Measurements from ENCODE around the gene SLC12A3. TPM values are rescaled to one million over a fixed set of nuclear protein-coding genes. Genes with fewer than 3 reads are reported as not detected.

SLC12A3 gene
- not detected for total RNA-seq
- 0.65 TPM for total RNA-seq (2013)

DNA sequence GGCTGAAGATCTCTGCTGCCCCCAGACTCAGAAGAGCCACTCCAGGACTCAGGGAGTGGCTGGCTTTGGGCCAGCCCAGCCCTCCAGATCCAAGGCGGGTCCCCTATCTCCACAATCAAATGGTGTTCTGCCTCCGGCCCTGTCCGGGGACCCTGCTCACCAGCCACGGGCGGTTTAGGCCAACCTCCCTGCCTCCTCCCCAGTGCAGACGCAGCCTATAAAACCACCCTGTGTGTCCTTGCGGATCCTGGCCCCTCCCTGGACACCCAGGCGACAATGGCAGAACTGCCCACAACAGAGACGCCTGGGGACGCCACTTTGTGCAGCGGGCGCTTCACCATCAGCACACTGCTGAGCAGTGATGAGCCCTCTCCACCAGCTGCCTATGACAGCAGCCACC lies at the start of gene SLC12A3:
TSS of gene SLC12A3 (plus strand) at position 248 of the 400 bp plus-strand sequence. CDS start at position 277, 29 bp downstream.
- Mint-ChIP-seq H3K4me1 (peaks cover 48 to 51% of the 10 kb centered on the region in 2 donors), H3K4me3 (no peak within 1 kb of the TSS), H3K36me3 (no peaks in the 10 kb centered on the region), H3K27me3 (ENCODE audit: low read depth in 2 of 2) (peaks cover 0 to 7% of the 10 kb centered on the region in 2 donors), H3K27ac (no peak within 1 kb of the TSS), H3K9me3 (no peaks in the 10 kb centered on the region)
- H3K4me1 ChIP-seq (ENCODE audit: control insufficient read depth, insufficient read depth, low read length): peaks cover 55% of the 10 kb centered on the region
- intact Hi-C loops (cut with micrococcal nuclease): loop anchor here (5.0 kb wide), 2 partner anchors 177 to 302 kb away; no protein-coding TSS in a partner anchor
- WGBS (ENCODE audit: insufficient coverage): 89% methylated on average over 12 of the region's 12 CpGs
- H3K27me3 ChIP-seq (ENCODE audit: control insufficient read depth, insufficient read depth, low read length): no peaks in the 10 kb centered on the region
- no peak for DNase-seq
- H3K9me3 ChIP-seq (ENCODE audit: control insufficient read depth, insufficient read depth, low read length): no peaks in the 10 kb centered on the region
- TF ChIP-seq, protein P1, sequence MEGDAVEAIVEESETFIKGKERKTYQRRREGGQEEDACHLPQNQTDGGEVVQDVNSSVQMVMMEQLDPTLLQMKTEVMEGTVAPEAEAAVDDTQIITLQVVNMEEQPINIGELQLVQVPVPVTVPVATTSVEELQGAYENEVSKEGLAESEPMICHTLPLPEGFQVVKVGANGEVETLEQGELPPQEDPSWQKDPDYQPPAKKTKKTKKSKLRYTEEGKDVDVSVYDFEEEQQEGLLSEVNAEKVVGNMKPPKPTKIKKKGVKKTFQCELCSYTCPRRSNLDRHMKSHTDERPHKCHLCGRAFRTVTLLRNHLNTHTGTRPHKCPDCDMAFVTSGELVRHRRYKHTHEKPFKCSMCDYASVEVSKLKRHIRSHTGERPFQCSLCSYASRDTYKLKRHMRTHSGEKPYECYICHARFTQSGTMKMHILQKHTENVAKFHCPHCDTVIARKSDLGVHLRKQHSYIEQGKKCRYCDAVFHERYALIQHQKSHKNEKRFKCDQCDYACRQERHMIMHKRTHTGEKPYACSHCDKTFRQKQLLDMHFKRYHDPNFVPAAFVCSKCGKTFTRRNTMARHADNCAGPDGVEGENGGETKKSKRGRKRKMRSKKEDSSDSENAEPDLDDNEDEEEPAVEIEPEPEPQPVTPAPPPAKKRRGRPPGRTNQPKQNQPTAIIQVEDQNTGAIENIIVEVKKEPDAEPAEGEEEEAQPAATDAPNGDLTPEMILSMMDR (IDR thresholded peaks at IDR 0.05): no peak
- H3K36me3 ChIP-seq (ENCODE audit: control insufficient read depth, insufficient read depth, low read length): no peaks in the 10 kb centered on the region
- H3K4me3 ChIP-seq (ENCODE audit: low read length): no peak within 1 kb of the TSS
- no peak for ATAC-seq
- no peak within 1 kb of the TSS for H3K27ac ChIP-seq (ENCODE audit: low read length)

DNA sequence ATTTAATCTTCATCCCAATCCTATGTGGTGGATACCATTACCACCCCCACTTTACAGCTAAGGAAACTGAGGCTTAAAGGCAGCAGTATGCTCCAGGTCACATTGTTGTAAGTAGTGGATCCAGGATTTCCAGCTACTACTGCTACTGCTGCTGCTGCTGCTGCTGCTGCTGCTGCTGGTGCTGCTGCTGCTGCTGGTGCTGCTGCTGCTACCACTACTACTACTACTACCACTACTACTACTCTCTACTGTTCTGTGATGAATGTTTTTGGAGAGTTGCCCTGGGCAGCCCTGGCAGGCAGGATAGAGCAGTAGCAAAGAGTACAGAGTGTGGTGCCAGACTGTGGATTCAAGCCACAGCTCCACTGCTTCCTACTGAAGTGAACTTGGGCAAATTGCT lies 49.3 kb upstream of the SLC12A3 start:
- Mint-ChIP-seq H3K4me1 (peaks cover 0 to 3% of the 10 kb centered on the region in 2 donors), H3K27ac (no peak overlapping the region), H3K4me3 (no peak overlapping the region), H3K27me3 (ENCODE audit: low read depth in 2 of 2) (no peaks in the 10 kb centered on the region), H3K9me3 (no peaks in the 10 kb centered on the region), H3K36me3 (no peaks in the 10 kb centered on the region)
- no peak for ATAC-seq
- Histone ChIP-seq H3K4me3 (ENCODE audit: low read length) (no peak overlapping the region), H3K27ac (ENCODE audit: low read length) (no peak overlapping the region), H3K4me1 (ENCODE audit: control insufficient read depth, insufficient read depth, low read length) (no peaks in the 10 kb centered on the region), H3K36me3 (ENCODE audit: control insufficient read depth, insufficient read depth, low read length) (peaks cover 17% of the 10 kb centered on the region), H3K9me3 (ENCODE audit: control insufficient read depth, insufficient read depth, low read length) (no peaks in the 10 kb centered on the region), H3K27me3 (ENCODE audit: control insufficient read depth, insufficient read depth, low read length) (no peaks in the 10 kb centered on the region)
- DNase-seq: no peak
- TF ChIP-seq, protein P1 (IDR thresholded peaks at IDR 0.05): no peak
- intact Hi-C loops (cut with micrococcal nuclease): no loop called here

GRCh38 chr16:56817056-56817455 lies 48.0 kb upstream of the SLC12A3 start:
- intact Hi-C loops (cut with micrococcal nuclease): no loop called here
- H3K9me3 Mint-ChIP-seq: no peaks in the 10 kb centered on the region
- H3K27ac ChIP-seq (ENCODE audit: low read length): no peak overlapping the region
- no peaks in the 10 kb centered on the region for H3K9me3 ChIP-seq (ENCODE audit: control insufficient read depth, insufficient read depth, low read length)
- no peaks in the 10 kb centered on the region for H3K4me1 ChIP-seq (ENCODE audit: control insufficient read depth, insufficient read depth, low read length)
- H3K27ac Mint-ChIP-seq: no peak overlapping the region
- TF ChIP-seq, protein P1 (IDR thresholded peaks at IDR 0.05): no peak
- H3K4me3 Mint-ChIP-seq: no peak overlapping the region
- no peaks in the 10 kb centered on the region for H3K36me3 Mint-ChIP-seq
- no peaks in the 10 kb centered on the region for H3K27me3 ChIP-seq (ENCODE audit: control insufficient read depth, insufficient read depth, low read length)
- peaks cover 29% of the 10 kb centered on the region for H3K36me3 ChIP-seq (ENCODE audit: control insufficient read depth, insufficient read depth, low read length)
- ATAC-seq (no peak), DNase-seq (no peak)
- no peaks in the 10 kb centered on the region for H3K27me3 Mint-ChIP-seq (ENCODE audit: low read depth in 2 of 2)
- no peak overlapping the region for H3K4me3 ChIP-seq (ENCODE audit: low read length)
- H3K4me1 Mint-ChIP-seq: no peaks in the 10 kb centered on the region

GRCh38 chr16:56817938-56818337 lies 47.1 kb upstream of the SLC12A3 start:
- no peaks in the 10 kb centered on the region for H3K27me3 ChIP-seq (ENCODE audit: control insufficient read depth, insufficient read depth, low read length)
- no CpG with 5 or more reads among the region's 1 CpG for WGBS (ENCODE audit: insufficient coverage)
- H3K4me3 ChIP-seq (ENCODE audit: low read length): no peak overlapping the region
- H3K36me3 ChIP-seq (ENCODE audit: control insufficient read depth, insufficient read depth, low read length): peaks cover 30% of the 10 kb centered on the region
- no peaks in the 10 kb centered on the region for H3K4me1 ChIP-seq (ENCODE audit: control insufficient read depth, insufficient read depth, low read length)
- H3K27ac Mint-ChIP-seq: no peak overlapping the region
- TF ChIP-seq, protein P1 (IDR thresholded peaks at IDR 0.05): no peak
- intact Hi-C loops (cut with micrococcal nuclease): no loop called here
- H3K36me3 Mint-ChIP-seq: no peaks in the 10 kb centered on the region
- no peaks in the 10 kb centered on the region for H3K27me3 Mint-ChIP-seq (ENCODE audit: low read depth in 2 of 2)
- ATAC-seq (no peak), DNase-seq (no peak)
- H3K4me1 Mint-ChIP-seq: no peaks in the 10 kb centered on the region
- H3K4me3 Mint-ChIP-seq: no peak overlapping the region
- H3K9me3 ChIP-seq (ENCODE audit: control insufficient read depth, insufficient read depth, low read length): no peaks in the 10 kb centered on the region
- no peaks in the 10 kb centered on the region for H3K9me3 Mint-ChIP-seq
- no peak overlapping the region for H3K27ac ChIP-seq (ENCODE audit: low read length)

Measured in natural killer cell (primary cell).